D721Med (cell line): ENCODE data around the gene PHACTR1.

Experiments used
- DNase-seq: peaks from one replicate; pipeline ENCODE4 v3.0.0; 2011; ENCODE audit warnings: low spot score; ENCODE audit not compliant: insufficient read length
- FAIRE-seq: peaks from 2 replicates; lab custom pipeline; 2011; peaks lifted over from hg19 to GRCh38; lab: Jason Lieb, UNC
- CTCF ChIP-seq: IDR thresholded peaks from 2 replicates; pipeline ENCODE4 v1.5.1; 2012; ENCODE audit warnings: mild to moderate bottlenecking, control low read depth; ENCODE audit not compliant: insufficient read depth; ENCODE audit errors: missing control alignments

The PHACTR1 gene

GRCh38 chr6:13287104-13287503, 570.5 kb downstream of the PHACTR1 start:
- no peak for FAIRE-seq

GRCh38 chr6:13288481-13288880, 571.9 kb downstream of the PHACTR1 start:
- no peak for DNase-seq

More at GRCh38 chr6:13287104-13287503, 570.5 kb downstream of the PHACTR1 start:
- no peak for DNase-seq
- TF ChIP-seq CTCF = no peak

GRCh38 chr6:13288969-13289391, 572.4 kb downstream of the PHACTR1 start:
- FAIRE-seq (no peak), DNase-seq (no peak)
- TF ChIP-seq CTCF = no peak

More at GRCh38 chr6:13288481-13288880, 571.9 kb downstream of the PHACTR1 start:
- TF ChIP-seq CTCF = no peak
- no peak for FAIRE-seq

DNA sequence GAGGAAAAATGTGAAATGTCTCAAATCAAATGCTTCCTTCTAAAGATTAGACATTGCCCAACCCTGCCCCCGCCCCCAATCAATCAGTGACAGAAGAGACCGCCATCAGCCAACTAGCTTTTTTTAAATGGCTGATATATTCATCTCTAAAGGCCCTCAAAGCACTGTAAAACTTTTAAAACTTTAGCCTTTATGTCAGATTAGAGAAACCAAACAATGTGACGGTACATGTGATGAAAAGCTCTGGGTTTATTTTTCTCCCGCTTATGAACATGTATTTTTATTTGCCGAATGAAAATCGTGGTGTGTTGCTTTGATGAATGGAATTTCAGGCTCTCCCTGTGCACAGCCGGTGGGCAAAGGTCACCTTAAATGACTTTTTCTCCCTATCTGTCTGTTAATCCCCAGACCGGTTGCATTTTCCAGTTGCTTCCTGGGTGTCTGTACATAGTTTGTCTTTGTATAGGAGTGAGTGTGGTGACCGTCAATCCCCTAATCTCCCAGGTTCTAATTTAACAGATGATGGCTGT, 573.3 kb downstream of the PHACTR1 start:
- FAIRE-seq = no peak

DNA sequence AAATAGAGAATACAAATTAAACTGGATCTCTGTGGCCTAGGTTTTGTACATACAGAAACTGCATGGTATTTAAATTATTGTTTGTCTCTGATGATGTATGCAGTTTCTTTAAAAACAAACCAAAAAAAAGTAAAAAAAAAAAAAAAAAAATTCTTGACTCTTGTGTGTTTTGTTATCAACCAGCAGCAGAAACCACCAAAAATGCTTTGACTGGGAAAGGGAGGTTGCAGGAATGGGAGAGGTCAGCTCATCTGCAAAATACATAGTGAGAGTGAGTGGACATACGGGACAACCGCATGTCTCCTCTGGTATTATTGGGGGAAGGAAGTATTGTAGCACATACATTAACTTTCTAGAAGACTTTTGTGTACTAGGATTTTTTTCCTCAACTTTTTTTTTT, 573.8 kb downstream of the PHACTR1 start:
- FAIRE-seq = no peak

More for the DNA sequence above, 573.3 kb downstream of the PHACTR1 start:
- no peak for TF ChIP-seq CTCF
- DNase-seq = no peak

DNA sequence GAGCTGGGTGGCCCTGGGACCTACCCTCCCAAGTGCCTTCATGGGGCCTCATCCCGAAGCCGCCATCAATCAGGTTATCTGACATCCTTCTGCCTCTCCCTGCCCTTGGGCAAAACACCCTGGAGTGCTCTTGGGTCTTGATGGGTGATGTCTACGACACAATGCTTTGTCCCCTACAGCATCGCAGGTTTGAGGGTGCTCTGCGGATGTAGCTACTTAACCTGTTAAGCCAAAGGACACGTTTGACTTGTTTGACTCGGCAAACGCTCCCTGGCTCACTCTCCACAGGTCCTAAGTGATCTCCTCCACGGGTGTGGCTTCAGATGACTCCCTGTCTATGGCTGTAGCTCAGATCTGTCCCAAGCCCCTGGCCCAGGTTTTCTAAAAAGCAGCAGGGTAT, 576.2 kb downstream of the PHACTR1 start:
- FAIRE-seq (no peak), DNase-seq (no peak)
- TF ChIP-seq CTCF = no peak

More for the DNA sequence above, 573.8 kb downstream of the PHACTR1 start:
- no peak for TF ChIP-seq CTCF
- DNase-seq = no peak

DNA sequence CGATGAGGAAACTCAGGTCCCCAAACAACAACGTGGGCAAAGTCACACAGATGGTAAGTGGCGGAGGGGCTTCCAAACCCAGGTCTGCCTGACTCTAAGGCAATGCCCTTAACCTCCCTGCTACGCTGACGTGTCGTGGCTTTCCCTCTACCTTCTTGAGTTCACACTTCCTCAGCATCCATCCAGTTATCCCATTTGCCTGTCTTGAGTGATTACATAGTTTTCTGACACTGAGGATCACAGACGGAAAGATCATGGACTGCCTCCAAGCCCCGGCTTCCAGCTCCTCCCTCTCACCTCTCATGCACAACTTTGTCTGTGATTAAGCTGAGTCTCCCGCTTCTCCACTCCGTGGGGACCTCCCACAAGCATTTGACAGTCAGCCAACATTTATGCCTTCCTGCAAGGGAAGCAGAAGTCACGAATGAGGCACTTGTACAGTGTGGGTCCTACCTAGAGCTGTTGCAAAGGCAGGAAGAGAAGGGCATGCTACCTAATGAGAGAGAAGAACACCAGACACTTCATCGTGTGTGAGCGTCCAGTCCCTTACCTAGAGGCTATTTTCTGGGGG, 578.0 kb downstream of the PHACTR1 start:
- no peak for DNase-seq
- TF ChIP-seq CTCF = no peak
- FAIRE-seq = no peak
